ENCODE measurements around the gene DOK6. TPM values are rescaled to one million over a fixed set of nuclear protein-coding genes. Genes with fewer than 3 reads are reported as not detected.
"Not testable (repeated sequence)": the region's sequence is repeated elsewhere in the genome, so short reads cannot be mapped to it uniquely, and the experiment has no call there.

DOK6 gene
- total RNA-seq, 1 experiment from 2014 or later, result not detected

DNA sequence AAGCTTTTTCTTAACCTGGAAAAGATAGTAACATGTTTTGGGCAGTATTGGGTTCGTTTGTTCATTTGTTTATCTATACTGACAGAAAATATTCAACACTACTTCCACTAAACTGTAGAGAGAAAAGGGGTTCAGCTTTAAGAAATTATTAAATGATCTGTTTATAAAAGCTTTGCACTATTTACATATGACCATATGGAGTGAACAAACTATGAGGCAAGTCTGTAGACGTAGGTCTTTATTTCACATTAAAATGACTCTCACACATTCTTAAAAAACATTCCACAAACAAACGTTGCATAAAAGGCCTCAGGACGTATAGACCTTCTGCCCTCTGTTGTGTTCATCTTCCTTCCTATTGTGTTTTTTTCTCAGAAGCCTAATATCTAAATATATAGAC lies 452.4 kb downstream of the DOK6 start:
- no peak for DNase-seq
- H3K4me2 ChIP-seq (ENCODE audit: low read depth, low read length, poor library complexity, severe bottlenecking), result no peak overlapping the region
- H3K4me3 ChIP-seq (ENCODE audit: low read length), result no peak overlapping the region
- H3K9me3 ChIP-seq (ENCODE audit: low read length), result no peaks in the 10 kb centered on the region
- no peaks in the 10 kb centered on the region for H3K27me3 ChIP-seq (ENCODE audit: low read length)
- no peak overlapping the region for H2AFZ ChIP-seq (ENCODE audit: low read length)
- H3K9me2 ChIP-seq (replicated peaks; ENCODE audit: insufficient read depth, low read length), result no peaks in the 10 kb centered on the region
- H3K4me1 ChIP-seq (ENCODE audit: low read length), result no peaks in the 10 kb centered on the region
- H3K27ac ChIP-seq (ENCODE audit: low read length), result no peak overlapping the region
- no peaks in the 10 kb centered on the region for H4K20me1 ChIP-seq (ENCODE audit: insufficient read depth, low read depth, low read length)
- no peak overlapping the region for H3K9ac ChIP-seq (ENCODE audit: low read length)
- H3K79me2 ChIP-seq (ENCODE audit: low read length), result no peaks in the 10 kb centered on the region
- no peaks in the 10 kb centered on the region for H3K36me3 ChIP-seq (ENCODE audit: insufficient read depth, low read length)

DNA sequence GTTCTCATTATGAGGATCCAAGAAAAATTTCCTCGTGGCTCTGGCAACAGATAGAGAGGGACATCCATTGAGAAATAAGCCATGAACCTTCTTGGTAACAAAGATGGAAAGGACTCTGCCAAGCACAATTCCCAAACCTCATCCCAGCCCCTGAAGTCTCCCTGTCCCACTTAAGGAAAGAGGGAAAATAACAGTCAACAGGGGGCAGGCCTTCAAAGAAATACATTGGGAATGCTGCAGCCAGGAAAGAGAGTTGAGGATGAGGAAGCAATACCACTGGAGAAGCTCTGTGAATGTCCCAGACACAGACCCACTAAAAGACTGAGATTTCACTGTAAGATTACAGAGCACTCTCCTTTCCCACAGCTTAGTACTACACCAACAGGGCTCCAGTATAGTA lies 453.8 kb downstream of the DOK6 start:
- no peak overlapping the region for H3K4me2 ChIP-seq (ENCODE audit: low read depth, low read length, poor library complexity, severe bottlenecking)
- H4K20me1 ChIP-seq (ENCODE audit: insufficient read depth, low read depth, low read length), result no peaks in the 10 kb centered on the region
- no peaks in the 10 kb centered on the region for H3K36me3 ChIP-seq (ENCODE audit: insufficient read depth, low read length)
- H3K4me3 ChIP-seq (ENCODE audit: low read length), result no peak overlapping the region
- H3K9me2 ChIP-seq (replicated peaks; ENCODE audit: insufficient read depth, low read length), result no peaks in the 10 kb centered on the region
- no peaks in the 10 kb centered on the region for H3K27me3 ChIP-seq (ENCODE audit: low read length)
- H3K27ac ChIP-seq (ENCODE audit: low read length), result no peak overlapping the region
- DNase-seq, result no peak
- H2AFZ ChIP-seq (ENCODE audit: low read length), result no peak overlapping the region
- no peaks in the 10 kb centered on the region for H3K4me1 ChIP-seq (ENCODE audit: low read length)
- no peaks in the 10 kb centered on the region for H3K79me2 ChIP-seq (ENCODE audit: low read length)
- no peak overlapping the region for H3K9ac ChIP-seq (ENCODE audit: low read length)
- no peaks in the 10 kb centered on the region for H3K9me3 ChIP-seq (ENCODE audit: low read length)

DNA sequence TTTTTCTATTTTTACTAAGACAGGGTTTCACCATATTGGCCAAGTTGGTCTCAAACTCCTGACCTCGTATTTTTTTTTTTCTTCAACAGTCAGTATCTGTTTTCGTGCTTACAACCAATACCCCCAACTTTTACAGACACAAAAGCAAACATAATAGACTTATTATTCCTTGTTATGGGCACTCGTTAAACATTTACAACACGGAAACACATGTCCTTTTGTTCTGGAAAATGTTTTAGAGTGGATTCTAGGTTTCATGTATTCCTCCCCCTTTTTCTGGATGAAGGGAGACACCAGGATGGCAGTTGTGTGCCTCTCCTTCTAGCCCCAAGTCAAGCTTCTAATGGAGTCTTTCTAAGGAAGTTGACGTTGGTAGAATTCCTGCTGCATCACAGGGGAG lies 458.2 kb downstream of the DOK6 start:
- no peak for DNase-seq
- H3K79me2 ChIP-seq (ENCODE audit: low read length), result no peaks in the 10 kb centered on the region
- H3K4me3 ChIP-seq (ENCODE audit: low read length), result no peak overlapping the region
- no peak overlapping the region for H3K9ac ChIP-seq (ENCODE audit: low read length)
- H3K27ac ChIP-seq (ENCODE audit: low read length), result no peak overlapping the region
- no peaks in the 10 kb centered on the region for H3K4me1 ChIP-seq (ENCODE audit: low read length)
- H3K9me2 ChIP-seq (replicated peaks; ENCODE audit: insufficient read depth, low read length), result no peaks in the 10 kb centered on the region; the same call in 1 of the 2 replicates
- H4K20me1 ChIP-seq (ENCODE audit: insufficient read depth, low read depth, low read length), result no peaks in the 10 kb centered on the region
- H3K9me3 ChIP-seq (ENCODE audit: low read length), result no peaks in the 10 kb centered on the region
- H3K4me2 ChIP-seq (ENCODE audit: low read depth, low read length, poor library complexity, severe bottlenecking), result no peak overlapping the region
- H3K36me3 ChIP-seq (ENCODE audit: insufficient read depth, low read length), result no peaks in the 10 kb centered on the region
- H2AFZ ChIP-seq (ENCODE audit: low read length), result no peak overlapping the region
- H3K27me3 ChIP-seq (ENCODE audit: low read length), result no peaks in the 10 kb centered on the region

DNA sequence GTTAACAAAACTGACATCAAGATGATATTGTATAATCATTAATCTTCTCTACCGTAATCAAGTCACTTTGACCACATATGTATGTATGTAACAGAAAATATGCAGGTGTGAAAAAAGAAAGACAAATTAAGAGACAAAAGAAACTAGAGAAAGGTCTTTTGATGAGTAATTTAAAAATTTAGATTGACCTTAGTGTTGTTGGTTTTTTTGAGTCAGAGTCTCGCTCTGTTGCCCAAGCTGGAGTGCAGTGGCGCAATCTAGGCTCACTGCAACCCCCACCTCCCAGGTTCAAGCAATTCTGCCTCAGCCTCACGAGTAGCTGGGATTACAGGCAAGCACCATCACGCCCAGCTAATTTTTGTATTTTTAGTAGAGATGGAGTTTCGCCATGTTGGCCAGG lies 464.1 kb downstream of the DOK6 start:
- H3K9ac ChIP-seq (ENCODE audit: low read length); H3K9me3 ChIP-seq (ENCODE audit: low read length); H3K9me2 ChIP-seq (replicated peaks; ENCODE audit: insufficient read depth, low read length); H3K4me1 ChIP-seq (ENCODE audit: low read length); H3K4me2 ChIP-seq (ENCODE audit: low read depth, low read length, poor library complexity, severe bottlenecking); H2AFZ ChIP-seq (ENCODE audit: low read length); H3K79me2 ChIP-seq (ENCODE audit: low read length); DNase-seq; H3K27ac ChIP-seq (ENCODE audit: low read length); H3K4me3 ChIP-seq (ENCODE audit: low read length); H3K27me3 ChIP-seq (ENCODE audit: low read length); H3K36me3 ChIP-seq (ENCODE audit: insufficient read depth, low read length); H4K20me1 ChIP-seq (ENCODE audit: insufficient read depth, low read depth, low read length): not testable (repeated sequence)

DNA sequence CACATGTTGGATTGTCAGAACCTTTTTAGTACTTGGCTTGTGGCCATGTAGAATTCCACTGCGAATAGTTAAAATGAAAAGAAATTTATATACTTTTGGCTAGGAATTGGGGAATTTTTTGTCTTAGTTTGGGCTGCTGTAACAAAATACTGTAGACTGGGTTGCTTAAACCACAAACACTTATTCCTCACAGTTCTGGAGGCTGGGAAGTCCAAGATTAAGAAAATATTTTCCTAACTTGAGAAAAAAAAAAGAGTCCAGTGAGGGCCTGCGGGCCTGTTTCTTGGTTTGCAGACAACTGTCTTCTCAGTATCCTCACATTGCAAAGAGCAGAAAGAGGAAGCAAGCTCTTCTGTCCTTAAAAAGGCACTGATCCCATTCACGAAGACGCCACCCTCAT lies 465.1 kb downstream of the DOK6 start:
- no peaks in the 10 kb centered on the region; the same call in 1 of the 2 replicates for H3K9me2 ChIP-seq (replicated peaks; ENCODE audit: insufficient read depth, low read length)
- no peak overlapping the region for H3K27ac ChIP-seq (ENCODE audit: low read length)
- no peaks in the 10 kb centered on the region for H4K20me1 ChIP-seq (ENCODE audit: insufficient read depth, low read depth, low read length)
- no peaks in the 10 kb centered on the region for H3K36me3 ChIP-seq (ENCODE audit: insufficient read depth, low read length)
- H3K4me2 ChIP-seq (ENCODE audit: low read depth, low read length, poor library complexity, severe bottlenecking), result no peak overlapping the region
- H3K4me3 ChIP-seq (ENCODE audit: low read length), result no peak overlapping the region
- no peaks in the 10 kb centered on the region for H3K27me3 ChIP-seq (ENCODE audit: low read length)
- no peaks in the 10 kb centered on the region for H3K4me1 ChIP-seq (ENCODE audit: low read length)
- no peaks in the 10 kb centered on the region for H3K79me2 ChIP-seq (ENCODE audit: low read length)
- H3K9ac ChIP-seq (ENCODE audit: low read length), result no peak overlapping the region
- DNase-seq, result no peak
- no peaks in the 10 kb centered on the region for H3K9me3 ChIP-seq (ENCODE audit: low read length)
- no peak overlapping the region for H2AFZ ChIP-seq (ENCODE audit: low read length)

DNA sequence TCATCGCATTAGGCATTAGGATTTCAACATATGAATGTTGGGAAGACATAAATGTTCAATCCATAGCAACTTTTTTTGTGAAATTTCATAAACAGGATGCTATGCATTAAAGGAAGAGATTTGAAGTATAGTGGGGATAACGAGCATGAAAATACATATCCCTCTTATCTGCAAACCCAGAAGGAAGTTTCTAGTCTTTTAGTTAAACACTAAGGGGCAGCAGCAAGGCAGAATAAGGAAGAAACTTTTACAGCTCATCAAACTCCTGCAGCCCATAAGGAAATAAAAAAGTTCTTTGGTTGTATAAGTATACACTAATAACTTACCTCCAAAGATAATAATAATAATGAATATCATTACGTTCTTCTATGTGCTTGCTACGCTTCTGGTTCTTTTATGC lies 465.5 kb downstream of the DOK6 start:
- Histone ChIP-seq H3K79me2 (ENCODE audit: low read length) (no peaks in the 10 kb centered on the region), H3K4me3 (ENCODE audit: low read length) (no peak overlapping the region), H3K9ac (ENCODE audit: low read length) (no peak overlapping the region), H3K36me3 (ENCODE audit: insufficient read depth, low read length) (no peaks in the 10 kb centered on the region), H3K27ac (ENCODE audit: low read length) (no peak overlapping the region), H3K9me2 (replicated peaks; ENCODE audit: insufficient read depth, low read length) (no peaks in the 10 kb centered on the region; the same call in 1 of the 2 replicates), H2AFZ (ENCODE audit: low read length) (no peak overlapping the region), H4K20me1 (ENCODE audit: insufficient read depth, low read depth, low read length) (no peaks in the 10 kb centered on the region), H3K27me3 (ENCODE audit: low read length) (no peaks in the 10 kb centered on the region), H3K4me2 (ENCODE audit: low read depth, low read length, poor library complexity, severe bottlenecking) (no peak overlapping the region), H3K9me3 (ENCODE audit: low read length) (no peaks in the 10 kb centered on the region), H3K4me1 (ENCODE audit: low read length) (no peaks in the 10 kb centered on the region)
- no peak for DNase-seq

DNA sequence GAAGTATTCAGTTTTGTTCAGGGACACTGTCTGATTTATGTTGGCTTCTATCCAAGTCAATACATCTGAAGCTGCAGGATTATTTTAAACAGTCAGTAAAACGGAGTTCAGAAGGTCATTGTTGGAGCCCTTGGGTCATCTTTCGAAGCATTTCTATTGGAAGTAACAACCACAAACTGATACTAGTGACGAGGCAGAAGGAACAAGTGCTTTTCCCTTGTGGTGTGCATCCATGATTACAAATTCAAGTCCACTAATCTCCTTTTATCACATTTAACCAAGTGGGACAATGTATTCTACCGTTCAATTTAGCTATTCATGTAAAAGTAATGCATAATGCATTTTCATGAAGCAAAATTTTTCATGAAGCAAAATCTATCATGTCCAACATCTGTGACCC lies 470.0 kb downstream of the DOK6 start:
- no peaks in the 10 kb centered on the region for H3K36me3 ChIP-seq (ENCODE audit: insufficient read depth, low read length)
- no peak overlapping the region for H3K4me3 ChIP-seq (ENCODE audit: low read length)
- DNase-seq, result no peak
- no peaks in the 10 kb centered on the region for H3K79me2 ChIP-seq (ENCODE audit: low read length)
- no peak overlapping the region for H3K9ac ChIP-seq (ENCODE audit: low read length)
- no peak overlapping the region for H3K27ac ChIP-seq (ENCODE audit: low read length)
- H3K9me2 ChIP-seq (replicated peaks; ENCODE audit: insufficient read depth, low read length), result no peaks in the 10 kb centered on the region
- H4K20me1 ChIP-seq (ENCODE audit: insufficient read depth, low read depth, low read length), result no peaks in the 10 kb centered on the region
- H3K27me3 ChIP-seq (ENCODE audit: low read length), result no peaks in the 10 kb centered on the region
- H3K4me1 ChIP-seq (ENCODE audit: low read length), result no peaks in the 10 kb centered on the region
- no peak overlapping the region for H2AFZ ChIP-seq (ENCODE audit: low read length)
- no peaks in the 10 kb centered on the region for H3K9me3 ChIP-seq (ENCODE audit: low read length)
- H3K4me2 ChIP-seq (ENCODE audit: low read depth, low read length, poor library complexity, severe bottlenecking), result no peak overlapping the region

DNA sequence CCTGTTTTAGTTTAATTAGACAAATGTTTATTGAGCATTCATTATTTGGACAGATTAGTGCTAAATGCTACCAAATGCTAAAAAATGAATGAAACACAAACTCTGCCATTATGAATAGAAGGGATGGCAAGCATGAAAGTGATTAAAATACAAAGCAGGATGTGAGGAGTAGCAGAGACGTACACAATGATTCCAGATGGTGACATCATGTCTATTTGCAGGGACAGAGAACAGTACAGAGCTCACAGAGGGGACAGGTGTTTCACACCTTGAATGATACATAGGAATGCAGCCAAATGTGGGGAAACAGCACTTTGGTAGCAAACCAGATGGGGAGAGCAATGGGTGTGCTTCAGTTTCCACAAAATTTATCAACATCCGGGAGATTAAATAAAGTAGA lies 470.7 kb downstream of the DOK6 start:
- Histone ChIP-seq H2AFZ (ENCODE audit: low read length) (no peak overlapping the region), H3K9me3 (ENCODE audit: low read length) (no peaks in the 10 kb centered on the region), H3K79me2 (ENCODE audit: low read length) (no peaks in the 10 kb centered on the region), H3K9ac (ENCODE audit: low read length) (no peak overlapping the region), H3K9me2 (replicated peaks; ENCODE audit: insufficient read depth, low read length) (no peaks in the 10 kb centered on the region), H3K4me2 (ENCODE audit: low read depth, low read length, poor library complexity, severe bottlenecking) (no peak overlapping the region), H3K27ac (ENCODE audit: low read length) (no peak overlapping the region), H3K27me3 (ENCODE audit: low read length) (no peaks in the 10 kb centered on the region), H3K36me3 (ENCODE audit: insufficient read depth, low read length) (no peaks in the 10 kb centered on the region), H3K4me1 (ENCODE audit: low read length) (no peaks in the 10 kb centered on the region), H3K4me3 (ENCODE audit: low read length) (no peak overlapping the region), H4K20me1 (ENCODE audit: insufficient read depth, low read depth, low read length) (no peaks in the 10 kb centered on the region)
- DNase-seq, result no peak

DNA sequence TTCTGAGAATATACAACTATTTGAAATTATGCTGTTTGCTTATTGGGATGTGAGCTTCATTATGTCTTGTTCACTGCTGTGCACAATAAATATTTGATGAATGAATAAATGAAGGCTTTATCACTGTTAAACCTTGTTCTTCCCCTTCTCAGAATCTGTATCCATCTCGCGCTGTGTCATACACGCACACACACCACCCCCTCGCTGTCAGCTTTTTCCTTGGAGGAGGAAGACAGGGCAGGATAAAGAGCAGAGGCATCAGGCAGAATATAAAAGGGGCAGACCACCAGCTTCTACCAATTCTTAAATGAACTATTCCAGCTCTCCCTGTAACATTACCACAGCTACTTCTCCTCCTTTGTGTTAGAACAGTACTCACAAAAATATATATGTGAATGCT lies 472.0 kb downstream of the DOK6 start:
- H3K4me2 ChIP-seq (ENCODE audit: low read depth, low read length, poor library complexity, severe bottlenecking), result no peak overlapping the region
- H3K9me3 ChIP-seq (ENCODE audit: low read length), result no peaks in the 10 kb centered on the region
- no peaks in the 10 kb centered on the region for H4K20me1 ChIP-seq (ENCODE audit: insufficient read depth, low read depth, low read length)
- no peak overlapping the region for H2AFZ ChIP-seq (ENCODE audit: low read length)
- H3K9ac ChIP-seq (ENCODE audit: low read length), result no peak overlapping the region
- no peak overlapping the region for H3K4me3 ChIP-seq (ENCODE audit: low read length)
- no peak overlapping the region for H3K27ac ChIP-seq (ENCODE audit: low read length)
- no peaks in the 10 kb centered on the region for H3K4me1 ChIP-seq (ENCODE audit: low read length)
- H3K36me3 ChIP-seq (ENCODE audit: insufficient read depth, low read length), result no peaks in the 10 kb centered on the region
- no peaks in the 10 kb centered on the region for H3K9me2 ChIP-seq (replicated peaks; ENCODE audit: insufficient read depth, low read length)
- H3K27me3 ChIP-seq (ENCODE audit: low read length), result no peaks in the 10 kb centered on the region
- no peaks in the 10 kb centered on the region for H3K79me2 ChIP-seq (ENCODE audit: low read length)
- no peak for DNase-seq
